HuH-7.5 (cell line): ENCODE measurements around the gene TMEM178A.

ENCODE experiments used
- DNase-seq: peaks from one replicate; pipeline ENCODE4 v3.0.0; 2011; ENCODE audit warnings: low spot score

The TMEM178A gene

DNA sequence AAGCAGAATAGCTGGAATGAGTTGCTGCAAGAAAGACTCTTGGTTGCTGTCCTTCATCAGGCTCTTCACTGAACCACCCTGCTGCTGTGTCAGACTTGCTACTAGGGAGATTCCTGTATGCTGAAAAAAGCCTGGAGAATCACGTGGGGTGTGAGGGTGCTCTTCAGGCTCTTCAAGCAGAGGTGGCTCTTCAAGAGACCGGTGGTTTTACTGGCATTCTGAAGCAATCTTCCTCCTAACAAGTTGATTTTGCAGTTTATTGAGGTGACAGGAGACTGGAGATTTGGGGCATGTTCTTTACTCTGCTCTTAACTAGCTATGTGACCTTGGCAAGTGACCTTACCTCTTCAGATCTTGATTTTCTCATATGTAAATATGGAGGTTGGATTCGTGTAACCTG lies 14.1 kb downstream of the TMEM178A start:
- DNase-seq: no peak

DNA sequence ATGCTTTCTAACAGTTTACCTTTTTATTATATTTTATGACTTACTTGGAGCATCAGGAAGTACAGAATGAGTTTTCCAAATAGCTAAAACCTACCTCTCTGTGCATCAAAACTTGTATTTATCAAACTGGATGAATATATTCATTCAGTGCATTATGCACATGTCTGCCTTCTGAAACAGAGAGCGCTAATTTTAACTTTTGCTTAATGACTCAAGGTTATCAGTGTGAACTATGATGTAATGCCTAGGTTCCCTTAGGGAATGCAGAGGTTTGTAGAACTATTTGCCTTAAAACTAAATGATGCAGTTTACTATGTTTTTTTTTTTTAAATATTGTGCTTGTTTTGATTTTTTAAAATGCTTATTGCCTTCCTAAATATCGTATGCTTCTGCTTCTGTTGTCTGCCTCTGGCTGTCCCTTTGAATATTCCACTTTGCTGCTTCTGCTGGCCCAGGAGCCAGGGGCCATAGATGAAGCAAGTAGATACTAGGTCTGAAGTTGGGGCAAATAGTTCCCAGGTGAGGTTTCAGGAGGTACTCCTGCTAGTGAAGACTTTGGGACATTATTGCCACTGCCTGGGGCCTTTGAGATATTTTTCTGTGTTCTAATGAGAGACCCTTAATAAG lies 16.5 kb downstream of the TMEM178A start:
- no peak for DNase-seq

DNA sequence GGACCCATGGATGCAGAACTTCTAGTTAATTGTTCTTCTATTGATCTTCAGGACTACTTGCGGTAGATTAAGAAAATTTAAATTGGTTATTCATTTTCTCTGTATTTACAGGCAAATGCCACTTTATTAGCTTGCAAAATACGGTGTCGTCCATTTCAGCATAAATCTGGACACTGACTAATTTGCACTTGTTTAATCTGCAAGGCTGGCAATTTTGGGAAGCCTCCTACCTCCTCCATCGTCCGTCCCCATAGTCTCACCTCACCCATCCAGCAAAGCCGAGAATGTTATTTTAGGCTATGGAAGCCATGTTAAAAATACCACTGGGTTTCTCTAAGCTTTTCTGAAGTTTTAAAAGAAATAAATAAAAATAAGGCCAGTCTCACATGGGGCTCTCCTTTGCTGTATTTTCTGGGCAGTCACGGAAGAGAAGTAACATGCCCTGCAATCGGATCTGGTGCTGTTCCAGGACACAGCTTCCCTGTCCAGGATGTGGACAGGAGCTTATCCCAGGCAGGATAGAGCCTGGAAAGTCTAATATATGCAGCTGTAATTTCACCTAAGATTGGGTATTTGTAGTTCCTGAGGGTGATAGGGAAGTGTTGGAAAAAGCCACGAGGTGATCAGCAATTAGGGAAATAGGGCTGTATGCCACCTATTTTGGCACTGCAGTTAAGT lies 17.4 kb downstream of the TMEM178A start:
- DNase-seq: no peak

DNA sequence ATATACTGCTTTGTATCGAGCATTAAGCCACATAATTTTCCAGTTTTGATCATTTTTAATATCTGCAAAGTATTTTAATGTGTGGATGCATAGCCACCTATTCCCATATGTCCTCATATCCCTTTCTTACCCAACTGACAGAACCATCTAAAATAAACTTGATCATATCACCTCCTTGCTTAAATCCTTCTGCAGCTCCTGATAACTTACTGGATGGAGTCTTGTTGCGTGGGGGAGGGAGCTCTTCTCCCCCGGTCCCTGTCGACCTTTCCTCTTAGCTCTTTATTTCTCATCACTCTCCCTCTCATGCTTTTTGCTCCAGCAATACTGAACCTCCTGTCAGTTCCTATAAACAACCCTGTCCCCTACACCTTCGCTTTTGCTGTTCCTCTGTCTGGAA lies 18.7 kb downstream of the TMEM178A start:
- DNase-seq: no peak

DNA sequence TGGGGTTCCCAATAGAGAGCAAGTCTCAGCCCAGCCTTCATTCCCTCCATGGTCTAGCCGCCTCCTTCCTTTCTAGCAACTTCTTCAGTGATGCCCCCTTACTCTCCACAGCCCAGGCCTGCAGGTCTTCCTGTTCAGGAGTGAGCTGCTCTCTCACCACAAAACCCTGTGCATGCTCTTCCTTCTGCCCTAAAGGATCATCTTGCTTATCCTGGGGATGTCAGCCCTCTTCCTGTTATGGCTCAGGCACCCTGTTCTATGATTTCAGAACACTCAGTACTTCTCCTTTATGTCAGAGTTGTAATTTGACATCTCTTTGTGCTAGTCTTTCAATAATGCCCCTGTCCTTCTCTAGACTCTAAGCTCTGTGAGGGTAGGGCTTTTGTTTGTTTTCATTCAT lies 19.4 kb downstream of the TMEM178A start:
- DNase-seq: no peak

DNA sequence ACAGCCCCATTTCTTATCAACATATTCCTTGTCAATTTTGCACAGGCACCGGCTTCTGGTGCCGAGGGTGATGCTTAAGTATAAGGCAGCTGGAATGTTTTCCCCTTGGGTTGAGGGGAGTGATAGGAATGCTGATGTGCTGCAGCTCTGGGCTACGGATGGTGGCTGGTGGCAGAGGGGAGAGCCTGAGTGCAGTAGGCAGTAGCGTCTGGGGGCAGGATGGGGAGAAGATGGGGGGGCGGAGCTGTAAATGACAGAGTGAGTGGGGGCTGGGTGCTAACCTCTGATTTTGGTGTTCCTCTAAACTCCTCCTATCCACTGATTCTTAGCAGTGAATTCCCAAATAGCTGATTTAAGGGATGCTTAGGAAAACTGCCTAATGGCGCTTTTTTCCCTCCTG lies 20.7 kb downstream of the TMEM178A start:
- no peak for DNase-seq

DNA sequence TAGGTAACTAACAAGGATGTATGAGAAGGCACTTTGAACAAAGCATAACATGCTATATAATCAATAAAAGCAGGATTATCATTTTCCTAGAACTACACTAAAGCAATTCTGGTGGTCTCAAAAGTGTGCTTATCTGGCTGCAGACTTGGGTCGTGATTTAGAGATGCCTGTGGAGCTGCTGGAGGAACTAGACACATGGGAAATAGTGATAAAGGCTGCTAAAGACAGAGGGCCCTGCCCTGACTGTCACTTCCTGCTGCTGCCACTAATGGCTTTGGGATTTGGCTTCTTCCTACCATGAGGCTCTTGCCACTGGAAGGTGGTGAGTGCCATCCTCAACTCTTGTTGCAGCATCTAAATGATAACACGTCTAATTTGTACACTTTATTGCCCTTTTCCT lies 22.5 kb downstream of the TMEM178A start:
- DNase-seq: no peak

DNA sequence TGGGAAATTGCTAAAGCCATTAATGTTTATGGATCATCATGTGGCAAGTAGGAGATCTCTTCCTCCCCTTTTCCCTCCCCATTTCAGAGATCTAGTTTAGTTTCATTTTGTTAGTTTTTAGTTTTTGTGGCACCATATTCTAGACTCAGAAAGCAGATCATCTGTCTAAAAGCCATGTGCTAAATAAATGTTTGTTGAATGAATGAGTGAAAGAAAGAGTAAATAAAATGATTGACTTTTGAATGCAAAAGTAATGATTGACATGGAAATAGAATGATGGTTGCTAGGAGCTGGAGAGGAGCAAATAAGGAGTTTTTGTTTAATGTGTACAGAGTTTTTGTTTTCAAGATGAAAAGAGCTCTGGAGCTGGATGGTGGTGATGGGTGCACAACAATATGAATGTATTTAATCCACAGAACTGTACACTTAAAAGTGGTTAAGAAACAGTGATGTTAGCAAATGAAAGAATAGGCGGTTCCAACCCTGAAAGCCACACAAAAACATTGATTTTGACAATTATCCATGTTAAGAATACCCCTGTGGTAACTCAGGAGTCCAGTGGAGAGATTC lies 23.6 kb downstream of the TMEM178A start:
- DNase-seq: no peak

DNA sequence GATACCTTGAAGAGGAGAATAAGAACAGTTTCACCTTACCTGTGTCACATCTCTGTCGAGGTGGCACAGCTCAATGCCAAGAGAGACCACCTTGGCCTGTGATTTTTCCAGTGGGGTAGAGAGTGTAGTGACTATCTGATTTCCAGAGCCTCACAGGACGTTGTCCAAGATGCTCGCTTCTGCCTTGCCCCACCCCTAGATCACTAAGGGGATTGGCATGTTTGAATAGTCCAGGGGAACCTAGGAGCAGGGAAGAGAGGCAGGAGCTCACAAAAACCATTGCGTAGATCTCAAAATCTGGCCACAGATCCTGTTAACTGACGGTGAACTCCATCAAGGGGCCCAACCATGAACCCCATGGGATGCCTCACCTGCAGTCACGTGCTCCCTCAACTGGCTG lies 24.2 kb downstream of the TMEM178A start:
- DNase-seq: no peak

DNA sequence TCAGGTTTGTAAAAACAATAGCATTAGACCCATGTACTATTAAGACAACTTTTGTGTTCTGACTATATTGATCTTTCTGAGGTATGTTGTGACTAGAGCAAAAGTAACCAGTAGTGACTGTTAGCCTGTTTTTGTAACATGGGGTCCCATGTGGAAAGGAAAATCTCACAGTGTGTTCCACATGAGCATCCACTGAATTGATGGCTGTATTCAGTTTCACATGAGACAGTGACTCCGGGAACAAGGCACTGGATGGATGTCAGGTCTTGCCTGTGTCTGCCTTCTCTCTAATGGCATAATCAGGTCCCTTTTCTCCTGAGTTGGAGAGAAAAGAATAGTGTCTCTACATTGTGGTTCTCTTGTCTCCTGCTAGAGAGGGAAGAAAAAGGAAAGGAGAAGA lies 27.5 kb downstream of the TMEM178A start:
- DNase-seq: no peak

DNA sequence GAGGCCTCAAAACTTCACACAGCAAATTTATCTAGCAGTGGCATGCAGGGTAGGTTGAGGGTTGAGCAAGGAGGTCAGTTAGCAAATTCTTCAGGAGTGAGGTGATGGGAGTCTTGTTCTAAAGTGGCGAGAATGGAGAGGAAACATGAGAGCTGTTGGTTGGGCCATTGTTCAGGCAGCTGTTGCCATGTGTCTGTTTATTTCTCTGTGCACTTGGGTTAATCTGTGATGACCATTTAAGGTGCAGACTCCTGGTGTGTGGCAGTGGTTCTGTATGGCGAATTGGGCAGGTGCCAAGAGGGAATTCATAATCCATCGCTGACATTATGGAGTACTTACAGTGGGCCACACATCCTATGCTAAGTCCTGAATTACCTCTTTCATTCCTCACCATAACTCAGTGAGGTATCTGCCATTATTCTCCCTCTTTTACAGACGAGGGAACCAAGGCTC lies 30.4 kb downstream of the TMEM178A start:
- no peak for DNase-seq

DNA sequence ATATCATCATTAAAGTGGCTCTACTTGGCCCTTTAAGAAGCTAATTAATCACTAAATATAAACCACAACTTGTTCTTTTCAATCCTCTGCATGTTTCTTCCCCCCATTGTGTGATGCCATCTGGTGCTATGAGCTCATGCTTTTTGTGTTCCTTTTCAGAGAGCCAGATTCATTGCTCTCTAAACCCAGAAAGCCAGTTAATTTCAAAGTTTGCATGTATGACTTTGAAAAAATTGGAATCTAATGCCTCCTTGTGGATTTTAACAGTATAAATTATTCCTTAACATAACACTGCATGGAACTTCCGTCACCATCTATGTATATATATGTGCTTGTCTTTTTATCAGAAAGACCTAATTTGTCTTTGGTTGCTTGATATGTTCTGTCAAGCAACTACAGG lies 31.1 kb downstream of the TMEM178A start:
- DNase-seq: no peak

DNA sequence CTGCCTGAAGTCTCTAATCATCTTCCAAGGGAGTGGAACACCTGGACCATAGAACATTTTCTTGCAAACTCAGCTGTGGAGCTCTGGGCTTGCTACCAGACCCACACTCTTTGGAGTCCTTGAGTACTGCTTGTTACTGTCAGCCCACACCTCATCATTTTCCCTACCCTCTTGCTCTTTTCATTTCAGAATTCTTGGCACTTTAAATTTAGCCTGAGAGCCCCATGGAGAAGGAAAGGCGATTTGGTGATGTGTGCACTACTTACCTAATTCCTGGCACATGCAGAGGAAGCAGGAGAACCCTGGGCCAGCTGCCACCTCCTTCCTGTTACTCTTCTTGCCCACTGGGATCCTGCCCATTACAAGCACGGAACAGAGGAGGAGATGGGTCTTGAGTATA lies 31.7 kb downstream of the TMEM178A start:
- DNase-seq: no peak

DNA sequence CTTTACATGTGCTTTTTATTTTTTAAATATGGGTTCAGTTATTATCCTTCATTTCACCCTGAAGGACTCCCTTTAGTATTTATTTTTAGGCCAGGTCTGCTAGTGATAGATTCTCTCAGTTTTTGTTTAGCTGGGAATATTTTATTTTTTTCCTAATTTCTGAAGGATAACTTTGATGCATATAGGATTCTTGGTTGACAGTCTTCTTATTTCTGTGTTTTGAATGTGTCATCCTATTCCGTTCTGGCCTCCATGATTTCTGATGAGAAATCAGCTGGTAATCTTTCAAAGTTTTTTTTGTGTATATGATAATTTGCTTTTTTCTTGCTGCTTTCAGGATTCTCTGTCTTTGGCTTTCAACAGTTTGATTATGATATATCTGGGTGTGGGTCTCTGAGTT lies 35.4 kb downstream of the TMEM178A start:
- no peak for DNase-seq

DNA sequence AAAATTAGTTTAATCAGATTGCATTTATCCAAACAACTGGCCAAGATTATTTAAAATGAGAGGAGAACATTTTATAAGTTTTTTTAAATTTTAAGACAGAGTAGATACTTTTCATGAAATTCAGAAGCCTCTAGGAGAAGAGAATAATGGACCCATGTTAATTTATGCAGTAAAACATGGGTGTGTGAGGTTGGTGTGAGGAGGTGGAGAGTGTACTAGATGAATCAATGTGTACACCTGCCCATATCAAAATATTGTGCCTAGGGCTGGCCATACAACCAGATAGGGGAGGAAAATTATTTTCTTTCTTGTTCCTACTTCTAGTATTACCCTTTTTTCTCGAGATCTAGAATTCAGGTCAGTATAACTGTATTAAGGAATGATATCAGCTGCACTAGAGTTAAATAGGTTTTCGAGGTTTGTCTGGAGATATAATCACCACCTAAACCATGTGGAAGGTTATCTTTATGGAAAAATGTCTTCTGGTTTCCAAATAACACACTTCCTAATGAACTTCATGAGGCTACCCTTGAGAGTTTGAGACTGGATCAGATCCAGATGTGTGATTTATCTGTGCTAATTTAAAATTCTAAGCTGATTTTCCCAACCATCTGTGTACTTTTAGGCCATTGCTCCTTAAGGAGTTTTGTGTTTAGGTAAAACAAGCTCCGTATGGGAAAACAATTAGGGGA lies 37.6 kb downstream of the TMEM178A start:
- no peak for DNase-seq

DNA sequence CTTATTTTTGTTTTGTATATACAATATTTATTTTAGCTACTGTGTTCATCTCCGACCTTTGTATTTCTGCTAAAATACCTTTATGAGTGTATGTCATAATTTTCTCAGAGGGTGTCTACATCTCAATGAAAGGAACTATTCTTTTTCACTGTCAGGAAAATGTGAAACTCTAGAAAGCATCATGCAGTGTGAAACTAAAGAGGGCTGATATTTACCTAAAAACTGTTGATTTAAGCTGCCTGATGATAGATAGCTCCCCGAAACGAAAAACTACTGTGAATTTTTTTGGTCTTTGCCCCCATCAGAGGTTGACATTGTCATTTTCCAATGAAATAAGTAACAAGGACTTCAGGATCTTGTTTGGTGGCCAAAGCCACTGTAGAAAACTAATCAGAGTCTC lies 38.8 kb downstream of the TMEM178A start:
- no peak for DNase-seq

DNA sequence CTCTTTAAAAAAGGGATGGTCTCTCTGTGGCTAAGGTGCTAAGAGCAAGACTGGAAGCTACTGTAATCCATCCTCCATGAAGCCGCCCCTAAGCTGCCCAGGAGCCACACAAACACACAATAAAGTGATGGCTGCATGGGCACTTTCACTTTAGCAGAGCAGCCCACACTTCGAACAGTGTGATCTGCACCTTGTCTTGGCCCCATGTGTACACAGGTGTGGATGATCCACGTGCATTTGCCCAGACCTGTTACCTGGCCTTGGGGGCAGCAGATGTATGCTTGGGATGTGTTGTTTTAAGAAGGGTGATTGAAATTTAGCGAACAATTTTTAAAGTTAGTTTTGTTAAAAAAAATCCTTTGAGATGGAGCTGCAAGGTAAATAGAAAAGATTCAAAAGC lies 39.9 kb downstream of the TMEM178A start:
- DNase-seq: no peak

DNA sequence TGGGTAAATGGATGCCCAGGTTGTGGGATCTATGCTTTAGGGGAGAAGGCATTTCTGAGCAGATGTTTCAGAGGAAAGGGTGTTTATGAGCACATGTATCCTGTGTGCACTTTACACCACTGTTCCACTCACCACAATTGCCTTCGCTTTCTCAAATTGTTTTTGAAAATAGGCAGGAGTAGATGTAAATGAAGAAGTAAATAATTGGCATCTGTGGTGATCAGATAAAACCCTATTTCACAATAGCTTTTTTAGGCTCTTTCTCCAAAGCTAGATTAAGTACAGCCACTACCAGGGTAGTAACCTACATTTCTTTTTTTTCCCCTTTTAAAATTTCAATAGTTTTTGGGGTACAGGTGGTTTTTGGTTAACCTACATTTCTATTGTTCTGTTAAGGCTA lies 40.6 kb downstream of the TMEM178A start:
- DNase-seq: no peak

DNA sequence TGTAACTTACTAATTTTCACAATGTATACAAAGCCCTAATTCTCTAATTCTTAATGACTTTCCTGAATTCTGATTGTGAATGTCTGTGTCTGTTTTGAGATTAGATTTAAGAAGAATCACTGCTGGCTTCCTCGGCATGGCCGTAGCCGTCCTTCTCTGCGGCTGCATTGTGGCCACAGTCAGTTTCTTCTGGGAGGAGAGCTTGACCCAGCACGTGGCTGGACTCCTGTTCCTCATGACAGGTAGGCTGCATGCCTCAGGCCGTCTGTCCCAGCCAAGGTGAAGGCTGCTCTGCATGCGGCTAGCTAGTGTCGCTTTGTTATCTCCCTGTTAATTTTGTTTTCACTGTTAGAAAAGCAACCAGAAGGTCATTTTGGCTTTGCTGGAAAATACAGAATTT lies 41.2 kb downstream of the TMEM178A start:
- DNase-seq: no peak

DNA sequence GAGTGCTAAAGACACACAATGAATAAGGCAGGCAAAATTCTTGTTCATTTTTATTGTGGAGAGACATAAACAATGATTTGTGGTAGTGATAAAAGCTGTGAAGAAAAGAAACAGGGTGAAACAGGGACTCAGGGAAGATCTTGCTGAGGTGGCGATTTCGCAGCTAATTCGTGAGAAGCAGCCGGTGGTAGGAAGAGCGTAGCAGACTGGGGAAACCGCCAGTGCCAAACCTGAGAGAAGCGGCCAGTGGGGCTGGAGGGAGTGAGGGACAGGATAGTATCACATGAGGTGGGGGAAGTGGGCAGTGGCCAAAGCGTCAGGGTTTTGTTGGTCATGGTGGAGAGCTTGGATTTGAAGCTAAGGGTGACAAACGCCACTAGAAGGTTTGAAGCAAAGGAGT lies 42.3 kb downstream of the TMEM178A start:
- DNase-seq: no peak

DNA sequence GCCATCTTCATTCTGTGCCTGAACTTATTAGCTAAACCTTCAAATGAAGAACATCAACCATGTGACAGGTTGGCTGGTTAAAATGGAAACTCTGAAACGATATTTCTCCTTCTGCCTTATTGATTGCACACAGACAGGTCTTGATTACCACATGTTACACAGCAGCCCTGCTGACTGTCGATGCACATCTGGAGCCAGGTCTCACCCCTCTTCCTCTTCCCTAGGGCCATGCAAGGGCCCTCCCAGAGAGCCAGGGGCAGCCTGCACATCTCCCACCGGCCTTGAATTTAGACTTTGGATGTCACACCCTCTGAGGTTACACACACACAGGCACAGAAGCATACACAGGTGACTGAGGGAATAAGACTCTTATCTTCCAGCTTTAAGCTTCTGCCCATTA lies 45.1 kb downstream of the TMEM178A start:
- DNase-seq: no peak

DNA sequence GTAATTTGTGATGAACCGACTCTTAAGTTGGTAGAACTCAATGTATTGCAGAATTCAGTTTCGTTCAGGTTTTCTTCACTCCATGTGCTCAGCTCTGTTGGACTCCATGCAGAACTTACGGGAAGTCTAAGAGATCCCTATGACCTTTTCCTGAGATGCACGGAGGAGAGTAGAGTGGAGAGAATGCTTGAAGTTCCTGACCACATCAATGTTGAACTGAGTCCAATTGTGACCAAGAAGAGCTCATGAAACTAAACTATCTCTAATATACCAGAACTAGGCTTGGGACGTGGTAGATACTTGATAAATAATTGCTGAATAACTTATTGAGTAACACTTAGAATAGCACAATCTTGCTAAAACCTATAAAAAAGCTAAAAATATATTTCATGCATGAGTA lies 47.2 kb downstream of the TMEM178A start:
- DNase-seq: no peak

DNA sequence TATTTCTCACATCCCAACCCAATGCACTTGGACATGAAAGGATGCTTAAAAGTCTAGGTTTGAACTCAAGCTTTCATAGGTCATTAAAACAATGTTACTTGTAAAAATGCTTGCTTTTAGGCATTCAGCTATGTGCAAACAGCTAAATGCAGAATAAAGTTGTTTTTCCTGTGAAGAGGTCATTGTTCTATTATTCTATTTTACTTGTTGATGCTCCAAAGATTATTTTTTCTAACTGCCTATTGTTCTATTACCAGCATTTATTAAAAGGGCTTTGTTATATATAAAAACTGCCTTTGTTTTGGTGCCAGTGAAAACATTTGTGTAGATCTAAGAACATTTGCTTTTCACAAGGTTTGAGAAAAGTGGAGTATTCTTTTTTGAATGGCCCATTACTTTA lies 49.4 kb downstream of the TMEM178A start:
- DNase-seq: no peak
